Endodermal cell (in vitro differentiated cells): Measurements from ENCODE around the gene SOX10. TPM values are rescaled to one million over a fixed set of nuclear protein-coding genes. Genes with fewer than 3 reads are reported as not detected.

Source experiments
- DNase-seq: peaks from one replicate; pipeline ENCODE4 v3.0.0-alpha.2; 2017
- H3K27ac ChIP-seq: 2 replicates; pipeline ENCODE4 v1.5.1; 2013; ENCODE audit warnings: mild to moderate bottlenecking, low read depth, low read length, moderate library complexity
- H3K27me3 ChIP-seq: 2 replicates; pipeline ENCODE4 v1.6.1; 2013; ENCODE audit warnings: mild to moderate bottlenecking, low read length, moderate library complexity; ENCODE audit not compliant: insufficient read depth, control insufficient read depth, poor library complexity, severe bottlenecking
- H3K36me3 ChIP-seq: 2 replicates; pipeline ENCODE4 v1.7.0; 2013; ENCODE audit warnings: mild to moderate bottlenecking, low read length, moderate library complexity; ENCODE audit not compliant: control insufficient read depth, insufficient read depth
- H3K4me1 ChIP-seq: one replicate; pipeline ENCODE4 v1.7.0; 2013; ENCODE audit warnings: low read length; ENCODE audit not compliant: control insufficient read depth, insufficient read depth
- H3K4me3 ChIP-seq: 2 replicates; pipeline ENCODE4 v1.5.1; 2013; ENCODE audit warnings: mild to moderate bottlenecking, low read length, moderate library complexity
- H3K9ac ChIP-seq: 2 replicates; pipeline ENCODE4 v1.6.1; 2013; ENCODE audit warnings: mild to moderate bottlenecking, low read length, moderate library complexity; ENCODE audit not compliant: poor library complexity, severe bottlenecking; ENCODE audit errors: extremely low read depth
- H3K9me3 ChIP-seq: 2 replicates; pipeline ENCODE4 v1.6.1; 2013; ENCODE audit warnings: mild to moderate bottlenecking, low read length, moderate library complexity; ENCODE audit not compliant: control insufficient read depth
- H3K27ac Mint-ChIP-seq: 2 replicates; pipeline ENCODE4 v1.8.0; 2020; ENCODE audit warnings: mixed read lengths
- H3K27me3 Mint-ChIP-seq: 2 replicates; pipeline ENCODE4 v1.8.0; 2021; ENCODE audit warnings: mild to moderate bottlenecking, mixed read lengths; ENCODE audit not compliant: insufficient read depth
- H3K36me3 Mint-ChIP-seq: 2 replicates; pipeline ENCODE4 v1.8.0; 2020; ENCODE audit warnings: low read depth, mixed read lengths
- H3K4me1 Mint-ChIP-seq: 2 replicates; pipeline ENCODE4 v1.8.0; 2020; ENCODE audit warnings: mixed read lengths
- H3K4me3 Mint-ChIP-seq: 2 replicates; pipeline ENCODE4 v1.8.0; 2020; ENCODE audit warnings: mild to moderate bottlenecking, moderate library complexity, mixed read lengths
- H3K9me3 Mint-ChIP-seq: 2 replicates; pipeline ENCODE4 v1.8.0; 2020; ENCODE audit warnings: mild to moderate bottlenecking, mixed read lengths
- WGBS, 2 experiments: methylation state at CpG; one replicate each; pipeline versions ENCODE4 v1.1.5 to v1.1.7; 2013; ENCODE audit warnings: missing lambda C conversion rate in 2 of 2, mixed read lengths in 1 of 2; ENCODE audit not compliant: insufficient coverage in 1 of 2, insufficient read length in 1 of 2; 5-methylcytosine and 5-hydroxymethylcytosine counted together
- total RNA-seq, 2 donors: library from RNA; stranded (reverse); fragmentation: NEBNext Ultra II Directional in 1 of 2; extraction: Animal tissue kit (Norgen Biotek cat#: 25700) in 1 of 2; gene quantifications; 2 replicates in 1 of 2; 3 replicates in 1 of 2; pipeline ENCODE4 v1.2.1, GENCODE V29; 2021
- TF ChIP-seq, protein P1 (sequence below): fragments of 200-600 bp; sonication (generic); conservative IDR thresholded peaks from 2 replicates; pipeline ENCODE4 v1.5.0; 2021; ENCODE audit warnings: antibody characterized with exemption, mild to moderate bottlenecking

Gene SOX10
- total RNA-seq, 2 donors from 2014 or later, result 11.2 to 13.4 TPM

DNA sequence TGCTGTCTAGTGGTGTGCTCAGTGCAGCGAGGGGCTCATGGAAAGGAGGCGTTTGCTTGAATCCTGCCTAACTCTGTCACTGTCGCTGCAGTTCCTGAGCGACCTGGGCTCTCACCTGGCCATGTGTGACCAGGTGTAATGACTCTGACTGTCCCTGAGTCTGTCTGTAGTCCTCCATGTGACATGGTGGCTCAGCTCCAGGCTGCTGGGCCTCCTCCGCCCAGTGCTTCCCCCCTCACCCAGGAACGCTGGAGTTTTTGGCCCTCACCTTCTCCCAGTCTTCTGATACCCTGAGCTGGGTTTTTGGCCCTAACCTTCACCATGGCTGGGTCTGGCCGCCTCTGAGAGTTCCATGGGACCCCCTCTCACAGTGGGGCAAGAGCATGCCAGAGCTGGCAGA lies 58.0 kb downstream of the SOX10 start:
- 93 to 95% methylated on average over 6 to 7 of the region's 7 CpGs for WGBS, 2 experiments
- no peaks in the 10 kb centered on the region for H3K4me1 ChIP-seq
- Mint-ChIP-seq H3K4me3 (no peak overlapping the region), H3K4me1 (no peaks in the 10 kb centered on the region), H3K36me3 (peaks cover 32% of the 10 kb centered on the region), H3K27me3 (peaks cover 19% of the 10 kb centered on the region), H3K27ac (no peak overlapping the region), H3K9me3 (no peaks in the 10 kb centered on the region)
- H3K27ac ChIP-seq, result no peak overlapping the region
- peaks cover 29% of the 10 kb centered on the region for H3K27me3 ChIP-seq
- H3K9ac ChIP-seq, result no peak overlapping the region
- peaks cover 16% of the 10 kb centered on the region for H3K36me3 ChIP-seq
- H3K4me3 ChIP-seq, result no peak overlapping the region
- TF ChIP-seq, protein P1, sequence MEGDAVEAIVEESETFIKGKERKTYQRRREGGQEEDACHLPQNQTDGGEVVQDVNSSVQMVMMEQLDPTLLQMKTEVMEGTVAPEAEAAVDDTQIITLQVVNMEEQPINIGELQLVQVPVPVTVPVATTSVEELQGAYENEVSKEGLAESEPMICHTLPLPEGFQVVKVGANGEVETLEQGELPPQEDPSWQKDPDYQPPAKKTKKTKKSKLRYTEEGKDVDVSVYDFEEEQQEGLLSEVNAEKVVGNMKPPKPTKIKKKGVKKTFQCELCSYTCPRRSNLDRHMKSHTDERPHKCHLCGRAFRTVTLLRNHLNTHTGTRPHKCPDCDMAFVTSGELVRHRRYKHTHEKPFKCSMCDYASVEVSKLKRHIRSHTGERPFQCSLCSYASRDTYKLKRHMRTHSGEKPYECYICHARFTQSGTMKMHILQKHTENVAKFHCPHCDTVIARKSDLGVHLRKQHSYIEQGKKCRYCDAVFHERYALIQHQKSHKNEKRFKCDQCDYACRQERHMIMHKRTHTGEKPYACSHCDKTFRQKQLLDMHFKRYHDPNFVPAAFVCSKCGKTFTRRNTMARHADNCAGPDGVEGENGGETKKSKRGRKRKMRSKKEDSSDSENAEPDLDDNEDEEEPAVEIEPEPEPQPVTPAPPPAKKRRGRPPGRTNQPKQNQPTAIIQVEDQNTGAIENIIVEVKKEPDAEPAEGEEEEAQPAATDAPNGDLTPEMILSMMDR, result no peak
- no peak for DNase-seq
- no peaks in the 10 kb centered on the region for H3K9me3 ChIP-seq

DNA sequence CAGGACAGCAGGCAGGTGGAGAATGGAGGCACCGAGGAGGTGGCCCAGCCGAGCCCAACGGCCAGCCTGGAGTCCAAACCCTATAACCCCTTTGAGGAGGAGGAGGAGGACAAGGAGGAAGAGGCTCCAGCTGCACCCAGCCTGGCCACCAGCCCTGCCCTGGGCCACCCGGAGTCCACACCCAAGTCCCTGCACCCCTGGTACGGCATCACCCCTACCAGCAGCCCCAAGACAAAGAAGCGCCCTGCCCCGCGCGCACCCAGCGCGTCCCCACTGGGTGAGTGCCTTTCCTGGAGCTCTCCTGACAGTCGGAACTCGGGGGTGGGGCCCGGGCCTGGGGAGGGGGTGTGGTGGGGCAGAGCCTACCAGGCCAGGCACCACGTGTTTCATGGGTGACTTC lies 58.6 kb downstream of the SOX10 start:
- H3K9ac ChIP-seq, result no peak overlapping the region
- Mint-ChIP-seq H3K27me3 (peaks cover 16% of the 10 kb centered on the region), H3K36me3 (peaks cover 32% of the 10 kb centered on the region), H3K9me3 (no peaks in the 10 kb centered on the region), H3K4me3 (no peak overlapping the region), H3K27ac (no peak overlapping the region), H3K4me1 (no peaks in the 10 kb centered on the region)
- 93 to 95% methylated on average over 10 to 15 of the region's 15 CpGs for WGBS, 2 experiments
- peaks cover 14% of the 10 kb centered on the region for H3K36me3 ChIP-seq
- no peaks in the 10 kb centered on the region for H3K9me3 ChIP-seq
- no peak overlapping the region for H3K27ac ChIP-seq
- H3K4me3 ChIP-seq, result no peak overlapping the region
- TF ChIP-seq, protein P1, result no peak
- H3K4me1 ChIP-seq, result no peaks in the 10 kb centered on the region
- no peak for DNase-seq
- peaks cover 23% of the 10 kb centered on the region for H3K27me3 ChIP-seq

DNA sequence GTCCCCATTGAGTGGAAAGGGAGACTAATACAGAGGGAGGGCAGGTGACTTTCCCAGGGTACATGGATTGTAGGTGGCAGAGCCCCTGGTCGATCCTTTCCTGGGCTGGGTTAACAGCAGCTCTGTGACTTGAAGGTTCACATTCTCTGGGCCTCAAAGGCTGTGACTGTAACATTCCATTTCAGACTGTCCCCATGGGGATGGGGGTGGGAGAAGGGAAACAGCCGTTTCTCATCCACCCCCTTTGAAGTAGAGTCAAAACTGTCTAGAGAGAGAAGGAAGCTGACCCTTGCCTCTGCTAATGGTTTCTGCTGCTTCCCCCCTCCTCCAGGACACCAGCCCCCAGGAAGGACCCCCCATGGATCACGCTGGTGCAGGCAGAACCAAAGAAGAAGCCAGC lies 59.0 kb downstream of the SOX10 start:
- no peak overlapping the region for H3K27ac Mint-ChIP-seq
- Histone ChIP-seq H3K9me3 (no peaks in the 10 kb centered on the region), H3K4me1 (no peaks in the 10 kb centered on the region), H3K27ac (no peak overlapping the region), H3K9ac (no peak overlapping the region), H3K27me3 (peaks cover 19% of the 10 kb centered on the region), H3K36me3 (peaks cover 14% of the 10 kb centered on the region), H3K4me3 (no peak overlapping the region)
- no peak for DNase-seq
- peaks cover 32% of the 10 kb centered on the region for H3K36me3 Mint-ChIP-seq
- peaks cover 13% of the 10 kb centered on the region for H3K27me3 Mint-ChIP-seq
- 63 to 77% methylated on average over 1 to 2 of the region's 3 CpGs for WGBS, 2 experiments
- H3K4me1 Mint-ChIP-seq, result no peaks in the 10 kb centered on the region
- TF ChIP-seq, protein P1, result no peak
- H3K9me3 Mint-ChIP-seq, result no peaks in the 10 kb centered on the region
- no peak overlapping the region for H3K4me3 Mint-ChIP-seq
